Measurements from ENCODE around the gene PCDH9.

PCDH9 gene

DNA sequence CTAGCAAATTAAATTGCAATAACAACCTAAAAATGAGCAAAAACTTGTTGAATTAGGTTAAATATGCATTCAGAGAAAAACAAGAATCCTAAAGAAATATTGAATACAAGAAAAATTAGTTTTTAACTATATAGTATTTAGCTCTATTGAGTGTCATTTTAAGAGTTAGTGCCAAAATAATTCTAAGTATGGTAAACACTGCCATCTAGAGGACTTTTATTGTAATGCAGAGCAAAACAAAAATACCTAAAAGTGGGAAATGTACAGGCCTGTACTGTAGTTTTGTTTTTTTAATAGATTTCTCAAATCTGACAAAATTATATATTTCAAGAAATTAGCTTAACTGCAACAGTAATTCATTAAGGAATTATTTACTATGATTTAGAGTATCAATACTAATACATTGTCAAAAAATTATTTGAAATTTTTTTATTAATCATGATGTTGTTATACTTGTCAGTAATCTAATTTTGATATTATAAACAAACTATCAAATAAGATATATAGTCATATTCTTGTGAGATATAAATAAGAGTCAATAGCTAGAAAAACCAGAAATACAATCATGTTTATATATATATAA is 8.2 kb upstream of the PCDH9 start:
- no peak for DNase-seq (ENCODE audit: low read depth, low spot score)
- Histone ChIP-seq H3K27me3 (ENCODE audit: control insufficient read depth, insufficient read depth, low read length) (no peaks in the 10 kb centered on the region), H3K4me3 (ENCODE audit: low read length) (no peak overlapping the region), H3K27ac (ENCODE audit: low read length) (no peak overlapping the region), H3K4me1 (ENCODE audit: control insufficient read depth, insufficient read depth, low read length) (no peaks in the 10 kb centered on the region), H3K36me3 (ENCODE audit: control insufficient read depth, insufficient read depth, low read length) (no peaks in the 10 kb centered on the region), H3K9me3 (ENCODE audit: control insufficient read depth, insufficient read depth, low read length) (no peaks in the 10 kb centered on the region)

DNA sequence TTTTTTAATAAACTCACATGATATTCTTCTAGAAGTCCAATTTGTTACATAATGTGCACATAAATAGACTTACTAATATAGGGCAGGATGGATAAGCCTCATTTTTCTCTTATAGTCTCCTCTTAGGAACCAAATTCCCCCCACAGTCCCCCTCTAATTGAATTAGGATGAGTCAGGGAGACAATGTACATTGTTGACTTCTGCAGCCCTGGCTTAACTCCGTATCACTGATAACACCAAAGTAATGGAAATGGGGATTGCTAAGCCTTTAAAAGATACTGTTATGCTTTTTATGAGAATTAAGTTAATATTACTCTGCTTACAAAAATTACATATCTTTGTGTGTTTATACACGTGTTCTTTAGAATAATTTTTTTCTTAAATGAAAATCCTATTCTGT is 5.1 kb upstream of the PCDH9 start:
- Histone ChIP-seq H3K27me3 (ENCODE audit: control insufficient read depth, insufficient read depth, low read length) (no peaks in the 10 kb centered on the region), H3K27ac (ENCODE audit: low read length) (no peak overlapping the region), H3K9me3 (ENCODE audit: control insufficient read depth, insufficient read depth, low read length) (no peaks in the 10 kb centered on the region), H3K36me3 (ENCODE audit: control insufficient read depth, insufficient read depth, low read length) (no peaks in the 10 kb centered on the region), H3K4me3 (ENCODE audit: low read length) (no peak overlapping the region), H3K4me1 (ENCODE audit: control insufficient read depth, insufficient read depth, low read length) (no peaks in the 10 kb centered on the region)
- no CpG with 5 or more reads among the region's 2 CpGs for WGBS (ENCODE audit: insufficient coverage, insufficient read length)
- DNase-seq (ENCODE audit: low read depth, low spot score) = no peak

DNA sequence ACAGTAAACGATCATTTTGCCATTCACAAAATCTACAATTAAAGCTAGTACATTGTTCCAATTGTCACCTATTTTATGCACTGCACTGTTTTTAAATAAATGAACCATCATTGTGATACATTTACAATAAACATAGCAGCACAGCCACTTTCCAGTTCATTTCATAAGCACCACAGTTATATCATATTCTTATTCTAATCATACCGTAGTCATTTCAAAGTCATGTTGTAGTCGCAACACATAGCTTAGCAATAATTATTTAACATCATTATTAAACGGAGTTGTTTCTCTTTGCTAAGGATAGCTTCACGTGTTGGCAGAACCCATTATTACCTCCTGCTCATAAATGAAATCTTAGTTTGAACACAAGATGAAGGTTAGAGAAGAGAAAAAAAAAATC is 2.2 kb upstream of the PCDH9 start:
- Histone ChIP-seq H3K9me3 (ENCODE audit: control insufficient read depth, insufficient read depth, low read length) (no peaks in the 10 kb centered on the region), H3K36me3 (ENCODE audit: control insufficient read depth, insufficient read depth, low read length) (no peaks in the 10 kb centered on the region), H3K27ac (ENCODE audit: low read length) (no peak overlapping the region), H3K4me1 (ENCODE audit: control insufficient read depth, insufficient read depth, low read length) (no peaks in the 10 kb centered on the region), H3K4me3 (ENCODE audit: low read length) (no peak overlapping the region), H3K27me3 (ENCODE audit: control insufficient read depth, insufficient read depth, low read length) (no peaks in the 10 kb centered on the region)
- no peak for DNase-seq (ENCODE audit: low read depth, low spot score)
- no CpG with 5 or more reads among the region's 5 CpGs for WGBS (ENCODE audit: insufficient coverage, insufficient read length)

GRCh38 chr13:67231289-67232000 is 1.3 kb upstream of the PCDH9 start:
- no CpG with 5 or more reads among the region's 11 CpGs for WGBS (ENCODE audit: insufficient coverage, insufficient read length)
- no peaks in the 10 kb centered on the region for H3K4me1 ChIP-seq (ENCODE audit: control insufficient read depth, insufficient read depth, low read length)
- no peaks in the 10 kb centered on the region for H3K36me3 ChIP-seq (ENCODE audit: control insufficient read depth, insufficient read depth, low read length)
- no peak overlapping the region for H3K27ac ChIP-seq (ENCODE audit: low read length)
- H3K9me3 ChIP-seq (ENCODE audit: control insufficient read depth, insufficient read depth, low read length) = no peaks in the 10 kb centered on the region
- no peaks in the 10 kb centered on the region for H3K27me3 ChIP-seq (ENCODE audit: control insufficient read depth, insufficient read depth, low read length)
- DNase-seq (ENCODE audit: low read depth, low spot score) = no peak
- peak overlapping the region; percentile 58; the same call in 1 of the 2 replicates for H3K4me3 ChIP-seq (ENCODE audit: low read length)

- Histone ChIP-seq H3K27me3 (ENCODE audit: control insufficient read depth, insufficient read depth, low read length) (no peaks in the 10 kb centered on the region), H3K4me1 (ENCODE audit: control insufficient read depth, insufficient read depth, low read length) (no peaks in the 10 kb centered on the region), H3K4me3 (ENCODE audit: low read length) (peak overlapping the region; percentile 58; the same call in 1 of the 2 replicates), H3K9me3 (ENCODE audit: control insufficient read depth, insufficient read depth, low read length) (no peaks in the 10 kb centered on the region), H3K36me3 (ENCODE audit: control insufficient read depth, insufficient read depth, low read length) (no peaks in the 10 kb centered on the region), H3K27ac (ENCODE audit: low read length) (no peak overlapping the region)
- peak; percentile 91 for DNase-seq (ENCODE audit: low read depth, low spot score)
- no CpG with 5 or more reads among the region's 86 CpGs for WGBS (ENCODE audit: insufficient coverage, insufficient read length)
These were observed 510 bp upstream of the PCDH9 start for GRCh38 chr13:67230404-67231288.

DNA sequence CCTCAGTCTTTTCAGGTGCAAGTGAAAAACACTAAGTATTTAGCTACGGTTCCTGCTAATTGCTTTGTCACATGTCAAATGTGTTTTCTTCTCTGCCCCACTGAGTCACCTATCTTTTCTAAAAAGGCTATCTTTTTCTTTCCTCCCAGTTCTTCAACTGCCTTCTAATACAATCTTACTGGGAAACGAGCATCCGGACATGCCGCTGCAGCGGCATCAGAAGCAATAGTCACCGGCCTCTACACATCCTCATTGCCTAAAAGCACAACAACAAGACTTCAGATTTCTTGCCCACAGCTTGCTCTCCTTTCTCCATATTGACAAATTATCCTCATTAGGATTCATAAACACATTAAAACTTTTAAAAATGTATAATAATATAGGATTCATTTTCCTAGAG is 1.2 kb downstream of the PCDH9 start:
- DNase-seq (ENCODE audit: low read depth, low spot score) = no peak
- Histone ChIP-seq H3K9me3 (ENCODE audit: control insufficient read depth, insufficient read depth, low read length) (no peaks in the 10 kb centered on the region), H3K27ac (ENCODE audit: low read length) (no peak overlapping the region), H3K36me3 (ENCODE audit: control insufficient read depth, insufficient read depth, low read length) (no peaks in the 10 kb centered on the region), H3K27me3 (ENCODE audit: control insufficient read depth, insufficient read depth, low read length) (no peaks in the 10 kb centered on the region), H3K4me3 (ENCODE audit: low read length) (no peak overlapping the region), H3K4me1 (ENCODE audit: control insufficient read depth, insufficient read depth, low read length) (no peaks in the 10 kb centered on the region)
- WGBS (ENCODE audit: insufficient coverage, insufficient read length) = no CpG with 5 or more reads among the region's 6 CpGs

DNA sequence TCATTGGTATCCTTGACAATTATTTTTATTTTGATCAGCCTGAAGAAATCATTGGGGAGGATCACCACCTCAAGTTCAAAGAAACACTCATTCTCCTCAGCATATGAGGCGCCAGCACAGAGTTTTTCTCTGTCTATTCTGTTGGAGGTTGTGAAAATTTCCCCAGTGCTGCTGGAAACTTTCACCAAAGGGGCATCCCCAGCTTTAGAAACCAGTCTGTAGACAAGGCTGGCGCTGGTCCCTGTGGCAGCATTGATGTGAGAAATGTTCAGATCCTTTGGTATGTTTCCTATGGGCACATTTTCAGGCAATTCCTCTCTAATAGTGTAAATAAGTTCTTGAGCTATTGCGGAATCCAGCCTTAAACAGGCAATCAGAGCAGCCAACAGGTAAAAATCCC is 2.1 kb downstream of the PCDH9 start:
- Histone ChIP-seq H3K9me3 (ENCODE audit: control insufficient read depth, insufficient read depth, low read length) (no peaks in the 10 kb centered on the region), H3K27ac (ENCODE audit: low read length) (no peak overlapping the region), H3K36me3 (ENCODE audit: control insufficient read depth, insufficient read depth, low read length) (no peaks in the 10 kb centered on the region), H3K27me3 (ENCODE audit: control insufficient read depth, insufficient read depth, low read length) (no peaks in the 10 kb centered on the region), H3K4me1 (ENCODE audit: control insufficient read depth, insufficient read depth, low read length) (no peaks in the 10 kb centered on the region), H3K4me3 (ENCODE audit: low read length) (no peak overlapping the region)
- no CpG with 5 or more reads among the region's 3 CpGs for WGBS (ENCODE audit: insufficient coverage, insufficient read length)
- no peak for DNase-seq (ENCODE audit: low read depth, low spot score)

DNA sequence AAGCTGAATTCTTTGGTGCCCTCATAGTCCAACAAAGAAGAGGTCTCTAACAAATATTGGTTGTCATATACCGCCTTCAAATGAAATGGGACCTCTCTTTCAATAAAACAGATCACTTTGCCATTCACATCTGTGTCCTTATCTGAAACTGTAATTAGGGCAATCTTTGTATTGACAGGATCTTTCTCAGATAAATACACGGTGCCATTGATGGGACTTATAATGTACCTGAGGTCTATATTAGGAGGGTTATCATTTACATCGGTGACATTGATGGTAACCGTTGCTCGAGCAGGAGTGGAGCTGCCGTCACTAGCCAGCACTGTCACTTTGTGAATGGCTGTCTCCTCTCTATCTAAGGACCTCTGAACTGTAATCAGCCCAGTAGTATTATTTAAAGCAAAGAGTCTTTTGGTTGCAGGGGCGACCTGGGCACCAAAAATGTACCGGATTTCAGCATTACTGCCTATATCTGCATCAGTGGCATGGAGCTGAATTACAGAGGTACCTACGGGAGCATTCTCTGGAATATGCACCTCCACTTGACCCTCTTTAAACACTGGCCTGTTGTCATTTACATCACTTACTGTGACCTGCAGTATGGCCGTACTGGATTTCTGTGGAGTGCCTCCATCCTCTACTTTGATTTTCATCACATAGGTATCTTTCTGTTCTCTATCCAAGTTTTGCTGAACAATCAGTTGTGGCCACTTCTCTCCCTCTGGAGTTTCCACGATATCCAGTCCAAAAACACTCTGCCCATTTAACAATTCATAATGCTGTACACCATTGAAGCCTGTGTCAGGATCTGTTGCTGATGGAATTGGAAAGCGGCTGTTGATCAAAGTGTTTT is 2.8 kb downstream of the PCDH9 start:
- H3K27ac ChIP-seq (ENCODE audit: low read length) = no peak overlapping the region
- no peak overlapping the region for H3K4me3 ChIP-seq (ENCODE audit: low read length)
- no peaks in the 10 kb centered on the region for H3K4me1 ChIP-seq (ENCODE audit: control insufficient read depth, insufficient read depth, low read length)
- no peaks in the 10 kb centered on the region for H3K36me3 ChIP-seq (ENCODE audit: control insufficient read depth, insufficient read depth, low read length)
- H3K27me3 ChIP-seq (ENCODE audit: control insufficient read depth, insufficient read depth, low read length) = no peaks in the 10 kb centered on the region
- H3K9me3 ChIP-seq (ENCODE audit: control insufficient read depth, insufficient read depth, low read length) = no peaks in the 10 kb centered on the region
- WGBS (ENCODE audit: insufficient coverage, insufficient read length) = no CpG with 5 or more reads among the region's 12 CpGs
- DNase-seq (ENCODE audit: low read depth, low spot score) = no peak

DNA sequence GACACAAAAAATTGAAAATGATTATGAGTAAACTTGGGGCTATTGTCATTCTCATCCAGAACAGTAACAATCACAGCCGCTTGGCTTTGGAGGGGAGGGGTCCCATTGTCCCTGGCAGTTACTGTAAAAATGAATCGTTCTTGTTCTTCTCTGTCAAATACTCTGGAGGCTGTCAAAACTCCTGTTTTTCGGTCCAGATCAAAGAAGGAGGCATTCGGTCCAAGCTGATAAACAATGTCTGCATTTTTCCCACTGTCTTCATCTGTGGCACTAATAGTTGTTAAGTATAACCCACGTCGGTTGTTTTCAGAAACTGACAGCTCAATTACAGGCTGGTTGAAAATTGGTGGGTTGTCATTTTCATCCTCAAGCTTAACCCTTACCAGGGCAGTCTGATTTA is 3.4 kb downstream of the PCDH9 start:
- no peaks in the 10 kb centered on the region for H3K27me3 ChIP-seq (ENCODE audit: control insufficient read depth, insufficient read depth, low read length)
- no peak for DNase-seq (ENCODE audit: low read depth, low spot score)
- no peak overlapping the region for H3K27ac ChIP-seq (ENCODE audit: low read length)
- no peaks in the 10 kb centered on the region for H3K4me1 ChIP-seq (ENCODE audit: control insufficient read depth, insufficient read depth, low read length)
- H3K36me3 ChIP-seq (ENCODE audit: control insufficient read depth, insufficient read depth, low read length) = no peaks in the 10 kb centered on the region
- H3K9me3 ChIP-seq (ENCODE audit: control insufficient read depth, insufficient read depth, low read length) = no peaks in the 10 kb centered on the region
- no peak overlapping the region for H3K4me3 ChIP-seq (ENCODE audit: low read length)
- no CpG with 5 or more reads among the region's 6 CpGs for WGBS (ENCODE audit: insufficient coverage, insufficient read length)

Data from iPS DF 6.9 (cell line).